ENCODE results near the gene PPP2R2C.

GRCh38 chr4:6362243-6362885 lies 110.0 kb downstream of the PPP2R2C start:
- TF ChIP-seq POLR2A (IDR thresholded peaks at IDR 0.05; ENCODE audit: low read depth, low read length) (no peak), POLR2AphosphoS5 (IDR thresholded peaks at IDR 0.05; ENCODE audit: low read depth, low read length) (no peak), SPI1 (IDR thresholded peaks at IDR 0.05; ENCODE audit: low read depth, low read length) (no peak)
